PC-9 (cell line): Measurements from ENCODE around the gene IL3.

Experiments
- CTCF ChIP-seq: fragments of 200-600 bp; sonication (generic); conservative IDR thresholded peaks from 2 replicates; pipeline ENCODE4 v1.6.1; 2017; ENCODE audit warnings: mixed run types, antibody characterized with exemption, mild to moderate bottlenecking, moderate library complexity
- EZH2 ChIP-seq: fragments of 200-600 bp; sonication (generic); IDR thresholded peaks from 2 replicates; pipeline ENCODE4 v1.8.0; 2017; ENCODE audit warnings: antibody characterized with exemption, low read depth

- TF ChIP-seq CTCF (no peak), EZH2 (no peak)
These were observed 39.5 kb downstream of the IL3 start for GRCh38 chr5:132099905-132100304.
